Embryonic facial prominence (tissue), 1 donor: ENCODE results near the gene TENT4B.

ENCODE experiments used
- DNase-seq: peaks from one replicate; pipeline ENCODE4 v3.0.0-alpha.2; 2016; ENCODE audit errors: extremely low spot score

Gene TENT4B

GRCh38 chr16:50195756-50196155 lies 42.6 kb downstream of the TENT4B start:
- DNase-seq: no peak

DNA sequence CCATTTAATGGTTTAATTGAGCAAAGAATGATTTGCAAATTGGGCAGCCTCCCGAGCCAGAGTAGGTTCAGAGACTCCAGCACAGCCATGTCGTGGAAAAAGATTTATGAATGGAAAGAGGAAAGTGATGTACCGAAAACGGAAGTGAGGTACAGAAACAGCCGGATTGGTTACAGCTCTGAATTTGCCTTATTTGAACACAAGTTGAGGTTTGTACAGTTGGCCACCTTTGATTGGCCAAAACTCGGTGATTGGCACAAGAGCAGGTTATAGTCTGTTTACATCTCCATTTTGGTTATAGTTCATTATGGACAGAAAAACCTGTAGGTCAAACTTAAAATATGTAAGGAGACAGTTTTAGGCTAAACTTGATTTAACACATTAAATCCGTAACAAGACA lies 44.5 kb downstream of the TENT4B start:
- no peak for DNase-seq

GRCh38 chr16:50198802-50199403 lies 45.8 kb downstream of the TENT4B start:
- no peak for DNase-seq

DNA sequence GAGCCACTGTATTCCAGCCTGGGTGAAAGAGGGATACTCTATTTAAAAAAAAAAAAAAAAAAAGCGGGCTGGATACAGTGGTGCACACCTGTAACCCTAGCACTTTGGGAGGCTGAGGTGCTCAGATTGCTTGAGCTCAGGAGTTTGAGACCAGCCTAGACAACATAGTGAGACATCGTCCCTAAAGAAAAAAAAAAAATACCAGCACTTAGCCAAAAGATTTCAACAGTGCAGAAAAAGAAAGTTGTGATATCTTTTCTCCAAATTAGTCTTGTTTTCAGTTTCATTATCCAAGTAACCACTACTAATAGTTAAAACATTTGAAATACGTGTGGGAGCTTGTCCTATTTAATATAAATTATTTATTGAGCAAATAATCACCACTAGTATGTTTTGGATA lies 48.7 kb downstream of the TENT4B start:
- no peak for DNase-seq

DNA sequence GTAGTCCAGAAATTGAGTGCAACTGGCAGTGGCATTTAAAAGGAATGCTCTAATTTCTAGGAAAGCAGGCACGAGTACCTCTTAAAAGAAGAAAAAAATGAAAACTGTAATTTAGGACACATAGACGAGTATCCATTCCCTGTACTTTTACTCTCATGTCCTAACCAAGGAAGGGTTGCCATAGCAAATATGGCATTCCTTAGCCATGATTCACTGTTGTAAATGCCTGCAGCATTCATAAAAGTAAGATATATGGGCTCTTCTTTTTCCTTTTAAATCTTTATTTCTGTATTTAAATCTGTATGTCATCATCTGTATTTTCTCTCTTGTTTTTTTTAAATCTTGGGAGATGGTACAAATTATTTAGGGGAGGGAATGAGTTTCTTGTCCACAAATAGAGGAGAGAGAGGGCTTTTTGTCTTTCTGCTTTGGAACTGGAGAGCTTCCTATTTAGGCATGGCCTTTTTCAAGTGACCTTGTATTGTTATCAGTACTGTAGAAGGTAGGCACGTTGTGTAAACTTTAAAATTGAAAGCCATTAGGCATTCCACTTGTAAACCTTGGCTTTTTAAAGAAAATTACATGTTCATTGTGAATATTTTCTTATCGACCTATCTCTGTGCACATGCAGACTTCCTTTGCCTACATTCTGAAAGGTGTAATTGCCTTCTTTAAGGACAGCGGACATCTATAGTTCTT lies 50.0 kb downstream of the TENT4B start:
- peak; percentile 60 for DNase-seq

DNA sequence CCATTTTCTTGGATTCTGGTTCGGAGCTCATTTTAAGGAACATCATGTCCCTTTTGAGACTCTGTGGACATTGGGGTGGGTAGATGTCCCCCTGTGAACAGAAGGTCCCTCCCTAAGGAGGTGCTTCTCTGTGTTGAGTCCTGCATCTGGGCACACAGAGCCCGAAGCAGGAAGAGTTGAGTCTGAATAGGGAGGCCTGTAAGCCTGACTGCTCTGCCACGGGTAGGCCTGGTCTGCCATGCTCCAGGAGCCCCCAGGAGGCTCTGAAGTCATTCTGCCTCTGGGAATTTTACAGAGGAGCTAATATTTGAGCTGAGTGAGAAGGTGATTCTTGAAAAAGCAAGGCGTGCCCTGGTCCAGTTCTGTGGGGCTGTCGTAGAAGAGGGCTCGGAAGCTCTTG lies 50.6 kb downstream of the TENT4B start:
- DNase-seq: no peak

- DNase-seq: no peak
Observed at GRCh38 chr16:50204453-50205108, 51.5 kb downstream of the TENT4B start.

DNA sequence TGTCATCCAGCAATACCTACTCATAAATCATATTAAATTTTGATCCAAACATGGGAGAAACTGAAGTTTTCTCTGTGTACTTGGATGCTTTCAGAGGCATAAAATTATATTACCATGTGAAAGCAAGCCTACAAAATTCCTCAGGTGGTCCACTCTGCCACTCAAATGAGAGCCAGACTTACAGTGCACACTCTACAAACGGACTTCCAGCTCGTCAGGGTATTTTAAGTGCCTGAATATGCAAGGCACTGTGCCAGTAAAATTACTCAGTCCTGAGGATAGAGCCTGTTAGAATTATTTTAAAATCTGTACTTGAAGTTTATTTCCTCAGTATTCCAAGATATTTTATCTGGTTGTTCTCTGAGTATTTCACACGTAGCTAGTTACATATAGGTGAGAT lies 54.5 kb downstream of the TENT4B start:
- no peak for DNase-seq

DNA sequence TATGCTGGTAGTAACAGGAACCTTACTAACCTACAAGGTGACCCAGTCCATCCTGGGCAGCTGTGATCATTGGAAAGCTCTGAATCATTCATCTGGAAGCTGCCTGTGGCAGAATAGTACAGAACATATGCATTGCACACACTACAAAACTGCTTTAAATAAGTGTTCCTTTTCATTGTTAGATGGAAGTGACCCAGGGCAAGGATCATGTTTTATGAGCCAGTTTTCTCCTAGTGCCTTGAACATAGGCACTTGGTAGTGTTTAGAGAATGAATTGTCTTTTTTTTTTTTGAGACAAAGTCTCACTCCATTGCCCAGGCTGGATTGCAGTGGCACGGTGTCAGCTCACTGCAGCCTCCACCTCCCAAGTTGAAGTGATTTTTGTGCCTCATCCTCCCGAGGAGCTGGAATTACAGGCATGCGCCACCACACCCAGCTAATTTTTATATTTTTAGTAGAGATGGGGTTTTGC lies 55.4 kb downstream of the TENT4B start:
- no peak for DNase-seq

- DNase-seq: no peak
Observed at GRCh38 chr16:50209546-50210265, 56.6 kb downstream of the TENT4B start.

DNA sequence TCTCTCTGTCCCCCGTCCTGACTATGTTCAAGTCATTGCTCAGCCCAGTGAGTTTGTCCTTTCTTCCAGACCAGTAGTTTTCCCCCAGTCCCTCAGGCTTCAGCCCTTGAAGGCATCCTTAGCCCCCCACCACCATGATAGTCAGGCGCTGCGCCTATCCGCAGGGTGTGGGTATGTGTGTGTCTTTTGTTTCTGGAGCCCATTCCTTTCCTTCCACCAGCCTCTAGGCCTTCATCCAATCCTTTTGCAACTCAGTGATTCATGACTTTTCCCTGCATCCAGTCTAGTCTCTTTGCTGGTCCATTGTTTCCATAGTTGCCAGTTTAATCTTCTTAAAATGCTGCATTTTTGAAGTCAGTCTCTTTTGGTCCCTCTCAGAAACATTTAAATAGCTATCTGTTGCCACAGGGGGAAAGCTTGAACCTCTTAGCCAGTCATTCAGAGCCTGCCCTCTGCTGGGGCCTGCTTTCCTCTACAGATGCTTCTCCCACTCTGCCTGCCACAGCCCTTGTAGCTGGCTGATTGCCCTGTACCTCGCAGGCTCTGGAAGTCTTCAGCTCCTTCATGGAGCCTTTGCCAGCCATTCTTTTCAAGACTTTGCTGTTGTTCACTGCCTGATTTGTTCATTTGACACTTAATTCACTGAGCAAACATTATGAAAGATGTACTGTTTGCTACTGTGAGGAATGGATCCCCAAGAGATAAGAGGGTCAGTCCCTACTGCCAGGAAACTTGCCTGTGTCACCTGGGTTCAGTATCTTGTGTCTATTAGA lies 57.3 kb downstream of the TENT4B start:
- peak; percentile 69 for DNase-seq

DNA sequence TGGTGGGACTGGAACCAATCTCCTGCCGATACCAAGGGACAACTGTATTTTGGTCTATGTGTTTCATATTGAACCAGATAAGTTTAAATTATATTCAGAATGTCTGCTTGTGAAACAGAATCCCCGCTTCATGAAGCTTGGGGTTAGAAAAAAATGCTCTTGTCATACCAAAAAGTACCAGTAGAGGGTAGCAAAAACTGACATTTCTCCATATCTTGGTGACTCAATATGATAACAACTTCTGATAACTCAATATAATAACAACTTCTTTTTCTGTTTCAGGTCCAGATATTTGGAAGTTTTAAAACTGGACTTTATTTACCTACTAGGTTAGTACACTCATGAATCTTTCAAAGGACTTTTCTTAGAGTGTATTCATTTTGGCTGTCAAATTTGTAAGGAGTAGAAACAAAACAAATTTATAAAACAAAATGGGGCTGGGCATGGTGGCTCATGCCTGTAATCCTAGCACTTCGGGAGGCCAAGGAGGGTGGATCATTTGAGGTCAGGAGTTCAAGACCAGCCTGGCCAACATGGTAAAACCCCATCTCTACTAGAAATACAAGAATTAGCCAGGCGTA lies 60.9 kb downstream of the TENT4B start:
- no peak for DNase-seq

GRCh38 chr16:50215680-50216079 lies 62.6 kb downstream of the TENT4B start:
- no peak for DNase-seq

GRCh38 chr16:50216231-50216630 lies 63.1 kb downstream of the TENT4B start:
- DNase-seq: no peak

- no peak for DNase-seq
Observed at GRCh38 chr16:50219402-50219975, 66.4 kb downstream of the TENT4B start.

- no peak for DNase-seq
Observed at GRCh38 chr16:50224286-50224685, 71.2 kb downstream of the TENT4B start.

- no peak for DNase-seq
Observed at GRCh38 chr16:50227120-50227519, 74.0 kb downstream of the TENT4B start.

- no peak for DNase-seq
Observed at GRCh38 chr16:50227665-50228064, 74.6 kb downstream of the TENT4B start.

- no peak for DNase-seq
Observed at GRCh38 chr16:50228364-50228868, 75.3 kb downstream of the TENT4B start.

GRCh38 chr16:50229149-50229726 lies 76.1 kb downstream of the TENT4B start:
- DNase-seq: no peak
